WTC11 (cell line): Measurements from ENCODE around the gene MRPL14. TPM values are rescaled to one million over a fixed set of nuclear protein-coding genes. Genes with fewer than 3 reads are reported as not detected.

Experiments used
- ATAC-seq: fragments of 200-7000 bp; cut with Tn5 transposase; 2 replicates; pipeline ENCODE4 v1.10.0; 2021; ENCODE audit warnings: mild to moderate bottlenecking, moderate library complexity
- Bru-seq: library from RNA; stranded (reverse); fragments of 400-500 nt; gene quantifications from one replicate; lab custom pipeline; 2021; lab: Mats Ljungman, UMichigan
- CTCF ChIA-PET: fragments of 300-600 bp; sonication (Branson Sonifier 250); formaldehyde crosslinking; loops from one replicate; lab custom pipeline; 2021; ENCODE audit warnings: antibody characterized with exemption; lab: Charles Lee
- POLR2A ChIA-PET: fragments of 350-600 bp; sonication (Branson Sonifier 250); formaldehyde crosslinking; loops from one replicate; lab custom pipeline; 2021; ENCODE audit warnings: antibody characterized with exemption; lab: Charles Lee
- DNase-seq: peaks from one replicate; pipeline ENCODE4 v3.0.0; 2021; ENCODE audit warnings: low spot score
- H3K27ac Mint-ChIP-seq: 2 replicates; pipeline ENCODE4 v1.8.0; 2021; ENCODE audit warnings: mixed read lengths
- H3K27me3 Mint-ChIP-seq: 2 replicates; pipeline ENCODE4 v1.8.0; 2021; ENCODE audit warnings: low read depth, mild to moderate bottlenecking, moderate library complexity, mixed read lengths
- H3K36me3 Mint-ChIP-seq: 2 replicates; pipeline ENCODE4 v1.8.0; 2021; ENCODE audit warnings: mixed read lengths
- H3K4me1 Mint-ChIP-seq: 2 replicates; pipeline ENCODE4 v1.8.0; 2022; ENCODE audit warnings: mixed read lengths
- H3K4me3 Mint-ChIP-seq: 2 replicates; pipeline ENCODE4 v1.8.0; 2021; ENCODE audit warnings: mild to moderate bottlenecking, moderate library complexity, mixed read lengths
- H3K9me3 Mint-ChIP-seq: 2 replicates; pipeline ENCODE4 v1.8.0; 2021; ENCODE audit warnings: mixed read lengths
- ETV6 ChIP-seq: sonication (generic); formaldehyde crosslinking; IDR thresholded peaks from 2 replicates; pipeline ENCODE4 v1.8.1; 2022; ENCODE audit warnings: mild to moderate bottlenecking, missing genetic modification reagents
- FOXJ3 ChIP-seq: sonication (generic); formaldehyde crosslinking; IDR thresholded peaks from 2 replicates; pipeline ENCODE4 v1.9.0; 2021; ENCODE audit warnings: missing genetic modification reagents, mild to moderate bottlenecking, borderline replicate concordance
- MYBL2 ChIP-seq: sonication (generic); formaldehyde crosslinking; IDR thresholded peaks from 2 replicates; pipeline ENCODE4 v1.8.1; 2023; ENCODE audit warnings: mild to moderate bottlenecking, moderate library complexity, missing genetic modification reagents
- NFE2L1 ChIP-seq: sonication (generic); formaldehyde crosslinking; IDR thresholded peaks from 2 replicates; pipeline ENCODE4 v1.8.1; 2023; ENCODE audit warnings: missing genetic modification reagents
- PREB ChIP-seq: sonication (generic); formaldehyde crosslinking; IDR thresholded peaks from 2 replicates; pipeline ENCODE4 v1.8.1; 2022; ENCODE audit warnings: mild to moderate bottlenecking, missing genetic modification reagents, moderate library complexity, borderline replicate concordance
- SP1 ChIP-seq: sonication (generic); formaldehyde crosslinking; conservative IDR thresholded peaks from 2 replicates; pipeline ENCODE4 v1.8.1; 2022; ENCODE audit warnings: missing genetic modification reagents
- TCF7 ChIP-seq: sonication (generic); formaldehyde crosslinking; IDR thresholded peaks from 2 replicates; pipeline ENCODE4 v1.8.0; 2022; ENCODE audit warnings: mild to moderate bottlenecking, low read depth, missing genetic modification reagents, moderate library complexity
- TP53 ChIP-seq: sonication (generic); formaldehyde crosslinking; IDR thresholded peaks from 2 replicates; pipeline ENCODE4 v1.8.1; 2023; ENCODE audit warnings: mild to moderate bottlenecking, missing genetic modification reagents
- ZNF219 ChIP-seq: sonication (generic); formaldehyde crosslinking; IDR thresholded peaks from 2 replicates; pipeline ENCODE4 v1.8.0; 2023; ENCODE audit warnings: missing genetic modification reagents, mild to moderate bottlenecking, borderline replicate concordance
- ZNF423 ChIP-seq: fragments of 250-450 bp; sonication (Bioruptor Pico); IDR thresholded peaks from 2 replicates; pipeline ENCODE4 v2.1.2; 2022; ENCODE audit warnings: mild to moderate bottlenecking, moderate library complexity
- long read RNA-seq, 3 experiments: library from RNA in 1 of 3; library from capped mRNA in 1 of 3; library from polyadenylated mRNA in 1 of 3; unstranded in 2 of 3; stranded (forward) in 1 of 3; transcript quantifications; one replicate each; pipeline ENCODE4 v2.0.0, GENCODE V29; 2021
- total RNA-seq: library from RNA; stranded (reverse); gene quantifications from 3 replicates; pipeline ENCODE4 v1.2.3, GENCODE V29; 2021
- TF ChIP-seq, protein P1 (sequence below): fragments of 250-450 bp; sonication (Bioruptor Pico); IDR thresholded peaks from 2 replicates; pipeline ENCODE4 v1.9.0; 2021; ENCODE audit warnings: mild to moderate bottlenecking
- TF ChIP-seq, protein P2 (sequence below): sonication (generic); formaldehyde crosslinking; IDR thresholded peaks from 2 replicates; pipeline ENCODE4 v1.8.0; 2023; ENCODE audit warnings: mild to moderate bottlenecking, missing genetic modification reagents
- TF ChIP-seq, protein P3 (sequence below): fragments of 250-450 bp; sonication (Bioruptor Pico); IDR thresholded peaks from 2 replicates; pipeline ENCODE4 v2.1.2; 2022; ENCODE audit warnings: mild to moderate bottlenecking, moderate library complexity
- TF ChIP-seq, protein P4 (sequence below): sonication (generic); formaldehyde crosslinking; IDR thresholded peaks from 2 replicates; pipeline ENCODE4 v1.8.1; 2022; ENCODE audit warnings: mild to moderate bottlenecking, moderate library complexity, missing genetic modification reagents
- TF ChIP-seq, protein P5 (sequence below): sonication (generic); formaldehyde crosslinking; conservative IDR thresholded peaks from 2 replicates; pipeline ENCODE4 v1.8.1; 2022; ENCODE audit warnings: mild to moderate bottlenecking, missing genetic modification reagents
- TF ChIP-seq, protein P6 (sequence below): sonication (generic); formaldehyde crosslinking; IDR thresholded peaks from 2 replicates; pipeline ENCODE4 v1.8.0; 2023; ENCODE audit warnings: missing genetic modification reagents, mild to moderate bottlenecking, borderline replicate concordance
- TF ChIP-seq, protein P7 (sequence below): sonication (generic); formaldehyde crosslinking; IDR thresholded peaks from 2 replicates; pipeline ENCODE4 v1.8.1; 2022; ENCODE audit warnings: low read depth, missing genetic modification reagents, borderline replicate concordance

The MRPL14 gene
- total RNA-seq (70.0 to 74.2 TPM (median 74.2 TPM) in 3 replicates), Bru-seq, nascent RNA (percentile 90 among the genes with signal in this experiment)
- long read RNA-seq, experiment 1, transcript MRPL14-201 (3 exons, 959 nt): major isoform, 108 of 128 reads
- long read RNA-seq, experiment 1, partial matches to known transcripts: 1 of 128 reads
- long read RNA-seq, experiment 1, other reads (novel, unspliced or antisense): 19 of 128 reads
- long read RNA-seq, experiment 2, transcript MRPL14-201 (3 exons, 959 nt): major isoform, 112 of 148 reads
- long read RNA-seq, experiment 2, partial matches to known transcripts: 14 of 148 reads
- long read RNA-seq, experiment 2, other reads (novel, unspliced or antisense): 22 of 148 reads
- long read RNA-seq, experiment 3, transcript MRPL14-201 (3 exons, 959 nt): major isoform, 50 of 65 reads
- long read RNA-seq, experiment 3, partial matches to known transcripts: 4 of 65 reads
- long read RNA-seq, experiment 3, other reads (novel, unspliced or antisense): 11 of 65 reads

GRCh38 chr6:44127186-44128019 lies at the start of gene MRPL14, which contains the start of gene TMEM63B:
Gene MRPL14 (minus strand): TSS chr6:44127452. CDS start chr6:44116611, 10,841 bp downstream.
Gene TMEM63B (plus strand): TSS chr6:44127554. CDS start chr6:44134585, 7,031 bp downstream.
- ATAC-seq (peak; percentile 79), DNase-seq (peak; percentile 80)
- peaks cover 2% of the 10 kb centered on the region for H3K36me3 Mint-ChIP-seq
- H3K4me1 Mint-ChIP-seq: peaks cover 61% of the 10 kb centered on the region
- no peaks in the 10 kb centered on the region for H3K9me3 Mint-ChIP-seq
- POLR2A ChIA-PET: interaction anchor here (1.0 kb wide), 1 partner anchor 119 kb away, joined by 3 read pairs; the partner anchor contains the start of gene HSP90AB1
- H3K27me3 Mint-ChIP-seq: no peaks in the 10 kb centered on the region; the same call in 1 of the 2 replicates
- CTCF ChIA-PET: interaction anchor here (0.6 to 1.6 kb wide), 8 partner anchors 11 to 185 kb away, joined by 3 to 5 read pairs (median 4); no protein-coding TSS in a partner anchor
- peak within 1 kb of the TSS; percentile 39 for H3K27ac Mint-ChIP-seq
- H3K4me3 Mint-ChIP-seq: peak within 1 kb of the TSS; percentile 98
- TF ChIP-seq, protein P1, sequence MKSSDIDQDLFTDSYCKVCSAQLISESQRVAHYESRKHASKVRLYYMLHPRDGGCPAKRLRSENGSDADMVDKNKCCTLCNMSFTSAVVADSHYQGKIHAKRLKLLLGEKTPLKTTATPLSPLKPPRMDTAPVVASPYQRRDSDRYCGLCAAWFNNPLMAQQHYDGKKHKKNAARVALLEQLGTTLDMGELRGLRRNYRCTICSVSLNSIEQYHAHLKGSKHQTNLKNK (CRISPR knock-in tag): no peak
- TF ChIP-seq TCF7 (CRISPR knock-in tag): no peak
- TF ChIP-seq, protein P2, sequence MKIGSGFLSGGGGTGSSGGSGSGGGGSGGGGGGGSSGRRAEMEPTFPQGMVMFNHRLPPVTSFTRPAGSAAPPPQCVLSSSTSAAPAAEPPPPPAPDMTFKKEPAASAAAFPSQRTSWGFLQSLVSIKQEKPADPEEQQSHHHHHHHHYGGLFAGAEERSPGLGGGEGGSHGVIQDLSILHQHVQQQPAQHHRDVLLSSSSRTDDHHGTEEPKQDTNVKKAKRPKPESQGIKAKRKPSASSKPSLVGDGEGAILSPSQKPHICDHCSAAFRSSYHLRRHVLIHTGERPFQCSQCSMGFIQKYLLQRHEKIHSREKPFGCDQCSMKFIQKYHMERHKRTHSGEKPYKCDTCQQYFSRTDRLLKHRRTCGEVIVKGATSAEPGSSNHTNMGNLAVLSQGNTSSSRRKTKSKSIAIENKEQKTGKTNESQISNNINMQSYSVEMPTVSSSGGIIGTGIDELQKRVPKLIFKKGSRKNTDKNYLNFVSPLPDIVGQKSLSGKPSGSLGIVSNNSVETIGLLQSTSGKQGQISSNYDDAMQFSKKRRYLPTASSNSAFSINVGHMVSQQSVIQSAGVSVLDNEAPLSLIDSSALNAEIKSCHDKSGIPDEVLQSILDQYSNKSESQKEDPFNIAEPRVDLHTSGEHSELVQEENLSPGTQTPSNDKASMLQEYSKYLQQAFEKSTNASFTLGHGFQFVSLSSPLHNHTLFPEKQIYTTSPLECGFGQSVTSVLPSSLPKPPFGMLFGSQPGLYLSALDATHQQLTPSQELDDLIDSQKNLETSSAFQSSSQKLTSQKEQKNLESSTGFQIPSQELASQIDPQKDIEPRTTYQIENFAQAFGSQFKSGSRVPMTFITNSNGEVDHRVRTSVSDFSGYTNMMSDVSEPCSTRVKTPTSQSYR (CRISPR knock-in tag): no peak
- peak; percentile 14; the same call in 1 of the 2 replicates for TF ChIP-seq ETV6 (CRISPR knock-in tag)
- TF ChIP-seq, protein P3, sequence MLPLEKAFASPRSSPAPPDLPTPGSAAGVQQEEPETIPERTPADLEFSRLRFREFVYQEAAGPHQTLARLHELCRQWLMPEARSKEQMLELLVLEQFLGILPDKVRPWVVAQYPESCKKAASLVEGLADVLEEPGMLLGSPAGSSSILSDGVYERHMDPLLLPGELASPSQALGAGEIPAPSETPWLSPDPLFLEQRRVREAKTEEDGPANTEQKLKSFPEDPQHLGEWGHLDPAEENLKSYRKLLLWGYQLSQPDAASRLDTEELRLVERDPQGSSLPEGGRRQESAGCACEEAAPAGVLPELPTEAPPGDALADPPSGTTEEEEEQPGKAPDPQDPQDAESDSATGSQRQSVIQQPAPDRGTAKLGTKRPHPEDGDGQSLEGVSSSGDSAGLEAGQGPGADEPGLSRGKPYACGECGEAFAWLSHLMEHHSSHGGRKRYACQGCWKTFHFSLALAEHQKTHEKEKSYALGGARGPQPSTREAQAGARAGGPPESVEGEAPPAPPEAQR (CRISPR knock-in tag): no peak
- TF ChIP-seq FOXJ3: no peak
- TF ChIP-seq PREB: no peak
- TF ChIP-seq TP53 (CRISPR knock-in tag): no peak
- TF ChIP-seq ZNF219: no peak
- TF ChIP-seq SP1: peak; percentile 55; the same call in 1 of the 2 replicates
- TF ChIP-seq, protein P4, sequence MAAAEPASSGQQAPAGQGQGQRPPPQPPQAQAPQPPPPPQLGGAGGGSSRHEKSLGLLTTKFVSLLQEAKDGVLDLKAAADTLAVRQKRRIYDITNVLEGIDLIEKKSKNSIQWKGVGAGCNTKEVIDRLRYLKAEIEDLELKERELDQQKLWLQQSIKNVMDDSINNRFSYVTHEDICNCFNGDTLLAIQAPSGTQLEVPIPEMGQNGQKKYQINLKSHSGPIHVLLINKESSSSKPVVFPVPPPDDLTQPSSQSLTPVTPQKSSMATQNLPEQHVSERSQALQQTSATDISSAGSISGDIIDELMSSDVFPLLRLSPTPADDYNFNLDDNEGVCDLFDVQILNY: peak; percentile 39; the same call in 1 of the 2 replicates
- no peak; the same call in 1 of the 2 replicates for TF ChIP-seq ZNF423 (CRISPR knock-in tag)
- no peak for TF ChIP-seq NFE2L1 (CRISPR knock-in tag)
- TF ChIP-seq, protein P5, sequence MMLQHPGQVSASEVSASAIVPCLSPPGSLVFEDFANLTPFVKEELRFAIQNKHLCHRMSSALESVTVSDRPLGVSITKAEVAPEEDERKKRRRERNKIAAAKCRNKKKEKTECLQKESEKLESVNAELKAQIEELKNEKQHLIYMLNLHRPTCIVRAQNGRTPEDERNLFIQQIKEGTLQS (CRISPR knock-in tag): no peak
- TF ChIP-seq, protein P6, sequence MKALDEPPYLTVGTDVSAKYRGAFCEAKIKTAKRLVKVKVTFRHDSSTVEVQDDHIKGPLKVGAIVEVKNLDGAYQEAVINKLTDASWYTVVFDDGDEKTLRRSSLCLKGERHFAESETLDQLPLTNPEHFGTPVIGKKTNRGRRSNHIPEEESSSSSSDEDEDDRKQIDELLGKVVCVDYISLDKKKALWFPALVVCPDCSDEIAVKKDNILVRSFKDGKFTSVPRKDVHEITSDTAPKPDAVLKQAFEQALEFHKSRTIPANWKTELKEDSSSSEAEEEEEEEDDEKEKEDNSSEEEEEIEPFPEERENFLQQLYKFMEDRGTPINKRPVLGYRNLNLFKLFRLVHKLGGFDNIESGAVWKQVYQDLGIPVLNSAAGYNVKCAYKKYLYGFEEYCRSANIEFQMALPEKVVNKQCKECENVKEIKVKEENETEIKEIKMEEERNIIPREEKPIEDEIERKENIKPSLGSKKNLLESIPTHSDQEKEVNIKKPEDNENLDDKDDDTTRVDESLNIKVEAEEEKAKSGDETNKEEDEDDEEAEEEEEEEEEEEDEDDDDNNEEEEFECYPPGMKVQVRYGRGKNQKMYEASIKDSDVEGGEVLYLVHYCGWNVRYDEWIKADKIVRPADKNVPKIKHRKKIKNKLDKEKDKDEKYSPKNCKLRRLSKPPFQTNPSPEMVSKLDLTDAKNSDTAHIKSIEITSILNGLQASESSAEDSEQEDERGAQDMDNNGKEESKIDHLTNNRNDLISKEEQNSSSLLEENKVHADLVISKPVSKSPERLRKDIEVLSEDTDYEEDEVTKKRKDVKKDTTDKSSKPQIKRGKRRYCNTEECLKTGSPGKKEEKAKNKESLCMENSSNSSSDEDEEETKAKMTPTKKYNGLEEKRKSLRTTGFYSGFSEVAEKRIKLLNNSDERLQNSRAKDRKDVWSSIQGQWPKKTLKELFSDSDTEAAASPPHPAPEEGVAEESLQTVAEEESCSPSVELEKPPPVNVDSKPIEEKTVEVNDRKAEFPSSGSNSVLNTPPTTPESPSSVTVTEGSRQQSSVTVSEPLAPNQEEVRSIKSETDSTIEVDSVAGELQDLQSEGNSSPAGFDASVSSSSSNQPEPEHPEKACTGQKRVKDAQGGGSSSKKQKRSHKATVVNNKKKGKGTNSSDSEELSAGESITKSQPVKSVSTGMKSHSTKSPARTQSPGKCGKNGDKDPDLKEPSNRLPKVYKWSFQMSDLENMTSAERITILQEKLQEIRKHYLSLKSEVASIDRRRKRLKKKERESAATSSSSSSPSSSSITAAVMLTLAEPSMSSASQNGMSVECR (CRISPR knock-in tag): peak; percentile 36; the same call in 1 of the 2 replicates
- TF ChIP-seq, protein P7, sequence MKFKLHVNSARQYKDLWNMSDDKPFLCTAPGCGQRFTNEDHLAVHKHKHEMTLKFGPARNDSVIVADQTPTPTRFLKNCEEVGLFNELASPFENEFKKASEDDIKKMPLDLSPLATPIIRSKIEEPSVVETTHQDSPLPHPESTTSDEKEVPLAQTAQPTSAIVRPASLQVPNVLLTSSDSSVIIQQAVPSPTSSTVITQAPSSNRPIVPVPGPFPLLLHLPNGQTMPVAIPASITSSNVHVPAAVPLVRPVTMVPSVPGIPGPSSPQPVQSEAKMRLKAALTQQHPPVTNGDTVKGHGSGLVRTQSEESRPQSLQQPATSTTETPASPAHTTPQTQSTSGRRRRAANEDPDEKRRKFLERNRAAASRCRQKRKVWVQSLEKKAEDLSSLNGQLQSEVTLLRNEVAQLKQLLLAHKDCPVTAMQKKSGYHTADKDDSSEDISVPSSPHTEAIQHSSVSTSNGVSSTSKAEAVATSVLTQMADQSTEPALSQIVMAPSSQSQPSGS (CRISPR knock-in tag): no peak
- TF ChIP-seq MYBL2 (CRISPR knock-in tag): no peak
